IPS DF 19.7 (cell line): ENCODE data around the gene PPP2R5C.
A peak's percentile ranks its signal among the peaks of the same experiment; 100 is the strongest.
"Not testable (repeated sequence)": the region's sequence is repeated elsewhere in the genome, so short reads cannot be mapped to it uniquely, and the experiment has no call there.

Experiments
- DNase-seq: peaks from one replicate; pipeline ENCODE4 v3.0.0-alpha.2; 2013; ENCODE audit warnings: low read depth, low spot score

The PPP2R5C gene

DNA sequence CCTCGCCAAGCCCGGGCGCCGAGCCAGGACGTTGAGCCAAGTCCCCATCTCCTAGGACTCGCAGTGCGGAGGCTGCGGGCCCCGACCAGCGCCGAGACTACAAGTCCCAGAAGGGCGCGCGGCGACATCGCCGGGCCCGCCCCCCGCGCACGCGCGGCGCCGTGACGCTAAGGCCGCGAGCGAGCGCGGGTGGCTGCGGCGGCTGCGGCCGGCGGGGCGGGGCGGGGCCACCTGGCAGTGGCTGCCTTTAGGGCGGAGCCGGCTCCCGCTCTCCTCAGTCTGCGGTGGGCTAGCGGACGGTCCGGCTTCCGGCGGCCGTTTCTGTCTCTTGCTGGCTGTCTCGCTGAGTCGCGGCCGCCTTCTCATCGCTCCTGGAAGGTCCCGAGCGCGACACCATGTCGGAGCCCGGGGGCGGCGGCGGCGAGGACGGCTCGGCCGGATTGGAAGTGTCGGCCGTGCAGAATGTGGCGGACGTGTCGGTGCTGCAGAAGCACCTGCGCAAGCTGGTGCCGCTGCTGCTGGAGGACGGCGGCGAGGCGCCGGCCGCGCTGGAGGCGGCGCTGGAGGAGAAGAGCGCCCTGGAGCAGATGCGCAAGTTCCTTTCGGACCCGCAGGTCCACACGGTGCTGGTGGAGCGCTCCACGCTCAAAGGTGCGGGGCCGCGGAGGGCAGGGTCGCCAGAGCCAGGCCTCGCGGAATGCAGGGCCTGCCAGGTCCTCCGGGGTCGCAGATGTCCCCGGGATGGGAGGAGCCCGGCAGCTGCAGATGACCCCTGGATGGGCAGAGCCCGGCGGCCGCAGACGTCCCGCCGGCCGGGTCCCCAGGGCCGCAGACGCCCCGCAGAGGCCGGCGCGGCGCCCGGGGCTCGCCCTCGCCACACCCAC, 203.0 kb downstream of the PPP2R5C start, which contains the start of gene DYNC1H1:
Gene DYNC1H1, plus strand, starts transcription at position 277 of the 884 bp plus-strand sequence. Its CDS starts 119 bp downstream, at position 396.
- peak; percentile 52 for DNase-seq

DNA sequence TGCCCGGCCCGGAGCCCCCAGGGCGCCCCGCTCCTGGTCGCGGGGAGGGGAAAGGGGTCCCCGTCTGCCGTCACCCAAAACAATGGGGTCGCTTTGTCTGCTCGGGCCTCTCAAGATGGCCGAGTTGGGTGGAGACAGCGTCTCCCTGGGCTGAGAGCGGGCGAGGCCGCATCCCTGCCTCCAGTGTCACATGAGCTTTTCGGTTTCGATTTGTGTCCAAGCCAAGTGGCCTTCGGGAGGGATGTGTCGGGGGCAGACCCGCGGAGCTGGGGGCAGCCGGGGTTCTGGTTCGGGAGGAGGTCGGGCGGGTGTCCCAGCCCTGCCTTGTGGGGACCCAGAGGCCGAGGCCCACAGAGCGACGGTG, 203.7 kb downstream of the PPP2R5C start:
- no peak for DNase-seq

DNA sequence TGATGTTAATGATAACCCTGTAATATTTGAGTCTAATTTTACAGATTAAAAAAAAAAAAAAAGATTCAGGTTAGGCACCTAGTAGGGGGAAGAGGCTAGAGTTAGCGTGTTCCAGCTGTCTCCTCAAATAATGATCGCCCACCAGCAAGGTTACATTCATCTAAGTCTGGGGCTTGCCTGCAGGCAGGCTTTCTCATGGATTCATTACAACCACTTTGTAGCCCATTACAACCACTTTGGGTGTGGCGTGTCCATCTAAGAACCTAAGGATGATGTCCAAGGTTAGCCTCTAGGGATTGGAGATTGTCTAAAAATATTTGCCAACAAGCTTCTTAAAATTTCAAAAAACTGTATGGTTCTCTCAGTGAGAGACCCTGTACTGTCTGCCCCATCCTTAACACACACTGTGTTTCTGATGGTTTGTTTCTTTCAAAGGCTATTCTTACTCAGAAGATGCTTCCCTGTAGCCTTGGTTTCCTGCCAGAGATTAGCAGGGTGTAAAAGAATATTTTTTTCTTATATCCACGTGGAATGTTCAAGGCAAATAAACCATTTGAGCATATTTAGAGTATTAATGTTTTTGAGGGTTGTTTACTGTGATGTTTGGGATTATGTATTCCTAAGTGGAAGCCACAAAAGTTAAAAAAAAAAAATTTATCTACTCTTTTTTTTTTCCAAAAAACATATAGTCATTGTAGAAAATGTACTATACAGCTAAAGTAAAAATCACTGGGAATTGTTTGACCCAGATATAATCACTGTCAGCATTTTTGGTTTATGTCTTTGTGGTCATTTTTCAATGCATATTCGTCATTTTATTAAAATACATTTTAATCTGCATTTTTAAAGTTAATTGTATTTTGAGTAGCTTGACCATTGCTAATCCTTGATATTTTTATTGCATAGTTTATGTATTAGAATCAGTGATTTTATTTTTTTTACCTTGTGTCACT, 204.5 kb downstream of the PPP2R5C start:
- no peak for DNase-seq

DNA sequence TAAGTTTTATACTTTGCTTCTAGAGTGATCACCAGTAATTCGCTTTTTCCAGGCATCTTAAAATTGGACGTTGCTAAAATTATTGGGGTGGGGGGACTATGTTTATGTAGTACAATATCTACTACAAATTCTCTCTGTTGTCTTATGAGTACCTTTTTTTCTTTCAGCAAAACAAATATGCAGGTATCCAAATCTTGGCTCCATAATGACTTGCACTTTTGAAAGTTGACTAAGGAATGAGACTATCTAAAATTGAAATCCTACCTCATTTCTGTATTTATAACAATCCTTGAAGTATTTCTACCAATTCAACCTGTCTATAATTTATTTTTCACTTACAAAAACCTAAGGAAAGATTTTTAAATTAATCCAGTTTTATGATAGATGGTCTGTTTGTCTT, 205.2 kb downstream of the PPP2R5C start:
- no peak for DNase-seq

DNA sequence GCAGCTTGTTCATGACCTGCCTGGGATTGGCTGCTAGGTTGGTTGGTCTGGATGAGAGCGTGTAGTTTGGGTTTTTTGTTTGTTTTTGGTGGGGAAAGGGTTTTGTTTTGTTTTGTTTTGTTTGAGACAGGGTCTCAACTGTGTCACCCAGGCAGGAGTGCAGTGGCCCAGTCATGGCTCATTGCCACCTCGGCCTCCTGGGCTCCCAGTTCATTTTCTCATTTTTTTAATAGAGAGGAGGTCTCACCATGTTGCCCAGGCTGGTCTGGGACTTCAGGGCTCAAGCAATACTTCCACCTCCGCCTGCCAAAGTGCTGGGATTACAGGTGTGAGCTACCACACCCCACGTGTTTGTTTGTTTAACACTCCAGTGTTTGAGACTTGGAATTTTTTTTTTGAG, 206.7 kb downstream of the PPP2R5C start:
- DNase-seq, result no peak

DNA sequence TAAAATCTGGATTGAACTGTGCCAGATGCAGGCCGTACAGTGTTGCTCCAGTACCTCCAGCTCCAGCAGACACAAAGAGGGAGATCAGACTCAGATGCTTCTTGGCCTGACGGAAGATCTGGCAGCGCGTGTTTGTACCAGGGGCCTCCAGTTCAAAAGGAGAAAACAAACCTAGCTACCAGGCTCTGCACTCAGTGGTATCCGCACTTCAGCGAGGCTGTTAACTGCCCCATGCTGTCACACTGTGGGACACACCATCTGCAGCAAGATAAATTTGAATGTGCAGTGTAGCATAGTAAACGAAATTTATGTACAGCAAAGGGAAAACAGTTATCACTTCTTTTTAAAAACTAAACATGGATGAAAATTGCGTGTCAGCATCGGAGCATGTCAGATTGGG, 208.0 kb downstream of the PPP2R5C start:
- DNase-seq, result no peak

DNA sequence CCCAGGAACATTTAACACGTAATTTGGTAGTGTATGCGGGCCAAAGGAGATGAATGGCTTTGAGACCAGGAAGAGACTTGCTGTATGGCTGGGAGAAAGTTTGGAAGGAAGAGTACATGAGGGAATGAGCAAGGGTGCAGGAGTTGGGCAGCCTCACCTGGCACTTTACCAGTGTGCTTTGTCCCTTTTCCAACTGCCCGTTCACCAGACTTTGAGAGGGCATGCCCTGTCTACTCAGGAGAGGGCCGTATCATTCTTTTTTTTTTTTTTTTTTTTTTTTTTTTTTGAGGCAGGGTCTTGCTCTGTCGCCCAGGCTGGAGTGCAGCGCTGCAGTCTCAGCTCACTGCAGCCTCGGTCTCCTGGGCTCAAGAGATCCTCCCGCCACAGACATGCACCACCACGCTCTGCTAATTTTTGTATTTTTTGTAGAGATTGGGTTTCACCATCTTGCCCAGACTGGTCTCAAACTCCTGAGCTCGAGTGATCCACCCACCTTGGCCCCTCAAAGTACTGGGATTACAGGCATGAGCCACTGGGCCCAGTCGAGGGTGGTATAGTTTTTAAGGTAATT, 209.4 kb downstream of the PPP2R5C start:
- DNase-seq, result no peak

DNA sequence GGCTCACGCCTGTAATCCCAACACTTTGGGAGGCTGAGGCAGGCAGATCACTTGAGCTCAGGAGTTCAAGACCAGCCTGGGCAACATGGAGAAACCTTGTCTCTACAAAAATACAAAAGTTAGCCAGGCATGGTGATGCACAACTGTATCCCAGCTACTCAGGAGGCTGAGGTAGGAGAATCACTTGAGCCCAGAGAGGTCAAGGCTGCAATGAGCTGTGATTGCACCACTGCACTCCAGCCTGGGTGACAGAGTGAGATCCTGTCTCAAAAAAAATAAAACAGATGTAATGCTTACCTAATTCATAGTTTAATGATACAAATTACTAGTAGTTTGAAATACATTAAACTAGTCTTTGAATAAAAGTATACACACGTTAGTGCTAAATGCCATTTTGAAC, 209.9 kb downstream of the PPP2R5C start:
- not testable (repeated sequence) for DNase-seq

DNA sequence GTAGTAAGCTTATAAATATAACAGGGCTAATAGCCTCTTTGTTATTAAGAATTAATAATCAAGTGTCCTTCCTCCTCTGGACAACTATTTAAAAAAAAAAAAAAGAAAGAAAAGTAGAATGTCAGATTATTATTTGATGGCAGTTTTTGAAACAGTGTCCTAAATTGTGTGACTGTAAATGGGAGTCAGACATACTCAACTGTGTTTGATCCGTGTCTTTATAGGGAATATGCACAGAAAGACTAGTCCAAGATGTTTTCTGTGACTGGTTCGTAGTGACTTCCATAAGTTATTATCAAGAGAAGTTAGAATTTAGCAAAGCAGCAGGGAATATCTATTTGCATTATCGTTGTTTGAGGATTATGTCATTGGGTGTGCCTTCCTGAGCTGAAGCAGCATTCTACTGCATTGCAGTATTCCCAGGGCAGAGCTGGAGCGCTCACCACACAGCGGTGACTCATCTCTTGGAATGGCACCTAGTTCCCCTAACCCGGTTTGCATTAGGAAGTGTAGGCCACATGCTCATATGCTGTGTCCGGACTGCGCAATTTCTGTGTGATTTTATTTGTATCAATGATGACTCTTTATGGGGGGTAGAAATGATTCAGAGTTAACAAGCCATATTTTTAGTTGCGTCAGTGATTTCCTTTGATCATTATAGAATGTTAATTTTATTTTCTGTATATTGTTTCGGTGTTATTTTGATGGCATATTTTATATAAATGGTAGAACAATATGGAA, 210.8 kb downstream of the PPP2R5C start:
- no peak for DNase-seq

DNA sequence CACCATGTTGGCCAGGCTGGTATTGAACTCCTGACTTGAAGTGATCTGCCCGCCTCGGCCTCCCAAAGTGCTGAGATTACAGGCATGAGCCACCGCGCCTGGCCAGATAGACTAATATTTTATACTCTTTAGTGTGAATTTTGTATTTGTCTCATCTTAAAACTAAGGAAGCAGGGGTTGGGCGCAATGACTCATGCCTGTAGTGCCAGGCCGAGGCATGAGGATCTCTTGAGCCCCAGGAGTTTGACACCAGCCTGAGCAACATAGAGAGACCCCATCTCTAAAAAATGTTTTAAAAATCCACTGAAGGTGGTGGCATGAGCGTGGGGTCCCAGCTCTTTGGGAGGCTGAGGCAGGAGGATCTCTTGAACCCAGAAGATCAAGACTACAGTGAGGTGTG, 211.8 kb downstream of the PPP2R5C start:
- DNase-seq, result no peak

DNA sequence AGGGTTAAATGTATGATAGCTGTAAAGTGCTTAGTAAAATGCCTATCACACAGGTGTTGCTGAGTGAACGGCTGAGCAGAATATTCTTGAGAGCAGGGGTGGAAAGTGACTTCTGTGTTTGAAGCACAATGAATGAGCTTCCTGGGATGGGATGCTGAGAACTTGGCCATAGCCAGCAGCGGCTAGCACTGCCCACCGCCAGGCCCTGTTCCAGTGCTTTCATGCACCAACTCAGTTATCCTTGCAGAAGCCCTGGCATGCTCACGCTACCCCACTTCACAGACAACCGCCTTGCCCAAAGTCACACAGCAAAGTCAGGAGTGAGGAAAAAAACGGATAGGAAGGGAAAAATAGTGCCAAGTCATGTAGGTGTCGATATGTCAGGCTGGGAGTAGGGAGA, 213.7 kb downstream of the PPP2R5C start:
- no peak for DNase-seq
